GM19351 (cell line): ENCODE data around the gene RAD51C.
A peak's percentile ranks its signal among the peaks of the same experiment; 100 is the strongest.
"Not testable (repeated sequence)": the region's sequence is repeated elsewhere in the genome, so short reads cannot be mapped to it uniquely, and the experiment has no call there.

Source experiments
- ATAC-seq: cut with Tn5 transposase; IDR thresholded peaks from one replicate; pipeline ENCODE4 v1.9.1; 2021; ENCODE audit warnings: mild to moderate bottlenecking, moderate library complexity; ENCODE audit not compliant: unreplicated experiment

RAD51C gene

DNA sequence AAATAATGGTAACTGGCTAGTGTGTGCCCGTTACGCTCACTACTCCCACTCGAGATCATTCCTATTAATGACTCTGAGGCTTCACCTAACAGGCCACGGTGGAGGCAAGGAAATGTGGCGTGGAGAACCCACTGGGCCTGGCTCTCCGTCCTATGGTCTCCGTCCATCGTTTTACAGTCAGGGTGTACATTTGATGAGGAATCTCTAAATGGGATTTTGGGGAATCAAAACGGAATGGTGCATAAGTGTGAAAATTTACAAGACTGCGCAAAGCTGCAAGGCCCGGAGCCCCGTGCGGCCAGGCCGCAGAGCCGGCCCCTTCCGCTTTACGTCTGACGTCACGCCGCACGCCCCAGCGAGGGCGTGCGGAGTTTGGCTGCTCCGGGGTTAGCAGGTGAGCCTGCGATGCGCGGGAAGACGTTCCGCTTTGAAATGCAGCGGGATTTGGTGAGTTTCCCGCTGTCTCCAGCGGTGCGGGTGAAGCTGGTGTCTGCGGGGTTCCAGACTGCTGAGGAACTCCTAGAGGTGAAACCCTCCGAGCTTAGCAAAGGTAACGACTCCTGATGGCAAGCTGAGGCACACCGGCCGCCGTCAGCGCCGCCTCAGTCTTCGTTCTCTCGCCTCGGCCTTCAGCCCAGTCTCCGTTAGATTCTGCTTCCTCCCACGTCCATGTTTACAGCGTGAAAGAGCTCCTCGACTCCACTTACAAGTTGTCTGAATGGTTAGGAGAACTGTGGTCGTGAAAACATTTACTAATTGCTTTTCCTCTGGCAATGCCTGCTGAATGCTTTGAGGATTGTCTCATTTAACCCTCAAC, at the start of gene RAD51C:
RAD51C (plus strand) TSS at position 364 of the 817 bp plus-strand sequence; CDS start at position 406, 42 bp downstream.
- peak; percentile 99 for ATAC-seq

DNA sequence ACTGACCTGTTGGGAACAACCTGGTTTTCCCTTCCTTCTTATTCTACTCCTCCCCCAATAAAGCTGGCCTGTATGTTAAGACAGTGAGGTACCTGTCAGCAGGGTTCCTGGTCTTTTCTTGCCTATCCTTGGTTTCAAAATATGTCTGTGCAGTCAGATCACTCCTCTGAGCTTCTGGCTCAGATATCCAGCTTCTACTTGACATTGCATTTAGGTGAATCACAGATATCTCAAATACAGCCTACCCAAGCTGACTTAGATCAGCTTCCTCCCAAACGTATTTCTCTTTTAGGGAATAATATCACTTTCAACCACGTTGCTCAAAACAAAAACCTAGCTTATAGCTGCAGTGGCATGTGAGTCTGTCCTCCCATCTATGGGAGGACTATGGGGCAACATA, 49.3 kb upstream of the RAD51C start:
- no peak for ATAC-seq

DNA sequence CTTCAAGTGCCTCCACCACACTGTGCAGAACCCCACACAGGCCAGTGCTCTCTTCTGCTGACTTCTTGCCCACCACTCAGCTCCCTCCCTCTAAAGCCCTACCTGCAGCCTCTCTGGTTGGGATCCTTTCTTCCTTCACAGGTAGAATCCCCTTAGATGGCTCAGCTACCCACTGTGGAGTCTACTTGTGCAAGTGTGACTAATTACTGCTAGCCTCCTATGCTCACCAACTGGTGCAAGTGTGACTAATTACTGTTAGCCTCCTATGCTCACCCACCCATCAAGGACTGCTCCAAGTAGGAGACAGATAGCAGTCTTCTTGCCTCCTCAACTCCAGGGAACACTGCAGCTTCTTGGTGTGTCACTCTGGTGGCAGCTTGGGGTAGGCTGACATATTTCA, 44.2 kb upstream of the RAD51C start:
- no peak for ATAC-seq

DNA sequence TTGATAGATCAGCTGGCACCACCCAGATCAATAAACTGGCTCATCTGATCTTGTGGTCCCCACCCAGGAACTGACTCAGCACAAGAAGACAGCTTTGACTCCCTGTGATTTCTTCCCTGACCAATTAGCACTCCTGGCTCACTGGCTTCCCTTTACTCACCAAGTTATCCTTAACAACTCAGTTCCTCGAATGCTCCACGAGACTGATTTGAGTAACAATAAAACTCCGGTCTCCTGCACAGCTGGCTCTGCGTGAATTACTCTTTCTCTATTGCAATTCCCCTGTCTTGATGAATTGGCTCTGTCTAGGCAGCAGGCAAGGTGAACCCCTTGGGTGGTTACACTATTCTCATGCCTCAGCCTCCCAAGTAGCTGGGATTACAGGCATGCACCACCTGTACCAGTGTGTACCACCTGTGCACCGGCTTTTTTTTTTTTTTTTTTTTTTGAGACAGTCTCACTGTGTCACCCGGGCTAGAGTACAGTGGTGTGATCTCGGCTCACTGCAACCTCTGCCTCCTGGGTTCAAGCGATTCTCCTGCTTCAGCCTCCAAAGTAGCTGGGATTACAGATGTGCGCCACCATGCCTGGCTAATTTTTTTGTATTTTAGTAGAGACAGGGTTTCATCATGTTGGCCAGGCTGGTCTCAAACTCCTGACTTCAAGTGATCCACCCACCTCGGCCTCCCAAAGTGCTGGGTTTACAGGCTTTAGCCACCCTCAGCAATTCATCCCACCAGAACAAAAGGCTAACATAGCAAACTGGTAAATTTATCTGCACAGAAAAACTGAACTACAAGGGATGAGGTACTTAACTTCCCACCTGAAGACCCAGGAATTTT, 34.2 kb upstream of the RAD51C start:
- not testable (repeated sequence) for ATAC-seq

DNA sequence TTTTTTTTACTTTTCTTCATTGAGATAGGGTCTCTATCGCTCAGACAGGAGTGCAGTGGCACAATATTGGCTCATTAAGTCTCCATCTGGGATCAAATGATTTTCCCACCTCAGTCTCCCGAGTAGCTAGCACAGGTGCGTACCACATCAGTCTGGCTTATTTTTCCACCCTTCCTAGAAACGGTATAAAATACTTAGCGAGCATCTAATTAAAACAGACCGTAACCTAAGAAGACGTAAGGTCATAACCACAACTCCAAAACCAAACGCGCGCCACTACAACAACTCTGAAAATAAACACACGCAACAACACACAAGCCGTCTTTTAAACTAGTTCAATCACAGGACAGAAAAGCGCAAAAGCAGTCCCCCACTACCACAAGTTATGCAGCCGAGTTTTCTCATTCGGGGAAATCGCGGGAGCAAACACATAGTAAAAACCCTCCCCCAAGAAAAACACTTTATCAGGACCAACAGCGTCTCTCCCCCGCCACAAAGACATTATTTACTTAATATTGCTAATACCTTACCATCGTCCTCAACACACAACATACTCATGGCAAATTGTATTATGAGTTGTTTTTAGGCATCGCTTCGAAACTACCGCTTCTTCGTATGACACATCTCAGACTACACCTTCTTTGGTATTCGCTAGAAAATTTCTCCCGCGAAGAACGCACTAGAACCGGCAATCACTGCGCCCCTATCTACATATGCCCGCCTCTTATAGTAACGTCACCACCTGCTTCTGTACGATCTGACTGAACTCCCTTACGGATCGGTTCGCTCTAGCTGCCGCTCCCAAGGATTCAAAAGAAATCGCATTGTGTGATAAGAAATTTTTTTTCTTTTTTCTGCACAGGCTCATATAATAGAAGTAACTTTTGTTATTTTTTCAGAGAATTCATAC, 33.3 kb upstream of the RAD51C start:
- peak; percentile 84 for ATAC-seq

DNA sequence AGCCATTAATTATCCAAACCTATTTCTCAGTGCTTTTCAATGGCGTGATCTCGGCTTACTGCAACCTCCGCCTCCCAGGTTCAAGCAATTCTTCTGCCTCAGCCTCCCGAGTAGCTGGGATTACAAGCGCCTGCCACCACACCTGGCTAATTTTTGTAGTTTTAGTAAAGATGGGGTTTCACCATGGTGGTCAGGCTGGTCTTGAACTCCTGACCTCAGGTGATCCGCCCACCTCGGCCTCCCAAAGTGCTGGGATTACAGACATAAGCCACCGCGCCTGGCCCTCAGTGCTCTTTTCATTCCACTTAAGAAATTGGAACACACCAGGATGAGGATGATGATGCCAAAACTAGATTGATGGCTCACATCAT, 32.7 kb upstream of the RAD51C start:
- not testable (repeated sequence) for ATAC-seq

DNA sequence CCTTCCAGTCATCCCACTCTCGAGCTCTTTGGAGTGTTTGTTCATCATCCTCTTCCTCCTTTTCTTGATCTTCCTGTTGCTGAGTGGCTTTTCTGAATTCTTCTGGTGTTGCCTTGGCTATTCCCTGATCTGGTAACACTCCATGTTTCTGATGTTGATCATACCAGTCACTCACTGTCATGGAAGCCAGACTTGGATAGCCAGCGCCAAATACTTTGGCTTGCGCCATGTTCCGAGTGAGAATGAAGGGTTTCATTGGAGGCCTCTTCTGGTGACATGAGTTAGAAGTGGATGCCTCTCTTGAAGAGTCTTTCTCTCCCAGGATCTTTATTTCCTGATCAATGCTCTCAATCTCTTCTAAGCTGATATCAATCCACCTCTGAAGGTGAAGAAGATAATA, 31.8 kb upstream of the RAD51C start:
- ATAC-seq, result no peak

DNA sequence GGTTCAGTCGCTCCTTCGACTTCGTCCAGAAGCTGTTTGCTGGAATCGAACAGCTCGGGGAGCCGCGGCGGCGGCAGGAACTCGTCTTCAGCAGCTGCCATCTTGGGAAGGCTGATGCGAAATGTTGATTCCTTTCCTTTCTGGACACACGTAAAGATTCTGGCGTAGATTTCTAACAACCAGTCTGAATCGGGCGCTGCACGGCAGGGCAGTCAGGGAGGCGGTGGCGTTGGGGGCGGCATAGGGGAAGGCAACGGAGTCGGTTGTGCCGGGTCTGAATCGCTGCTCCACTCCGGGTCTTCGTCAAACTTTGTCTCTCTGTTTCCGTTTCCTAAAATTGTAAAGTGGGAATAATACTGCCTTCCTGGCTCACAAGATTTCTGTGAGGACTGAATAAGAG, 30.9 kb upstream of the RAD51C start:
- ATAC-seq, result no peak

DNA sequence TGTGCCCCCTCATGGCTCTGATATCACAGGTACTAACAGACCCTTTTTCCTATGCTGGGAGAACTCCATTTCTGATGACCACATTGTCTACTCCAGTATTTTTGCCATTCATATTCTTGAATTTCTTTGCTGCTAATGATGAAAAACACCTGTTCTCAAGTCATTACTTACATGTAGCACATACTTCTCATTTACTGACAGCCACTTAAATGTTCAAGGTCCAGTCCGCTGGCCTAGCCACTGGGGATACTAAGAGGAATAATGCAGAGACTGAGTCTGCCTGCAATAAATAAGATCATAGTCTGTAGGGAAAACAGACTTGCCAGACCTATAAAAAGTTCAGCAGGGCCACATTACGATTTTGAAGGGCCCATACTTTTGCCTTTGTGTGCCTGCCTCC, 28.1 kb upstream of the RAD51C start:
- no peak for ATAC-seq

DNA sequence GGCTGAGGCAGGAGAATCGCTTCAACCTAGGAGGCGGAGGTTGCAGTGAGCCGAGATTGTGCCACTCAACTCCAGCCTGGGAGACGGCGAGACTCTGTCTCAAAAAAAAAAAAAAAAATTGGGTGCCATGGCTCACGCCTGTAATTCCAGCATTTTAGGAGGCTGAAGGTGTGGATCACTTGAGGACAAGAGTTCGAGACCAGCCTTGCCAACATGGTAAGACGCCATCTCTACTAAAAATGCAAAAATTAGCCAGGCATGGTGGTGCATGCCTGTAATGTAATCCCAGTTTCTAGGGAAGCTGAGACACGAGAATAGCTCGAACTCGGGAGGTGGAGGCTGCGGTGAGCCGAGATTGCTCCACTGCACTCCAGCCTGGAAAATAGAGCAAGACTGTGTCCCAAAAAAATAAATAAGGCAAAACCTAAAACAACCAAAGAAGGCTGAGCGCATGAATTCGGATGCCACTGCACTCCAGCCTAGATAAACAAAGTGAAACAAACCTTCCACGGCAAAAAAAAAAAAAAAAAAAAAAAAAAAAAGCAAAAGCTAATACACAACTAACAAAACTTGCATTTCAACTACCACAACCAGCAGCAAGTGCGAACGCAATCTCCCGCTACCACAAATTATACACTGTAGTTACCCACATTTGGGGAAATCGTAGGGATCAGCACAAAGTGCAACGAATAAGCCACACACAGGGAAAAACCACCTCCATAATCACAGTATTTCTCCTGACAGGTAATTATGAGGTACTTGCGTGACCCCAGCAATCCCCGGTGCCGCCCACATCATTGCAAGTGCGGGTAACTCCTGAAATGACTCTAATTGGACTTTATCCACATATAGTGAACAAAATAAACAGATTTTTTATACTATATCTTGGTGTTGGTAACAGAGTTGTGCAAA, 26.2 kb upstream of the RAD51C start:
- ATAC-seq, result no peak

DNA sequence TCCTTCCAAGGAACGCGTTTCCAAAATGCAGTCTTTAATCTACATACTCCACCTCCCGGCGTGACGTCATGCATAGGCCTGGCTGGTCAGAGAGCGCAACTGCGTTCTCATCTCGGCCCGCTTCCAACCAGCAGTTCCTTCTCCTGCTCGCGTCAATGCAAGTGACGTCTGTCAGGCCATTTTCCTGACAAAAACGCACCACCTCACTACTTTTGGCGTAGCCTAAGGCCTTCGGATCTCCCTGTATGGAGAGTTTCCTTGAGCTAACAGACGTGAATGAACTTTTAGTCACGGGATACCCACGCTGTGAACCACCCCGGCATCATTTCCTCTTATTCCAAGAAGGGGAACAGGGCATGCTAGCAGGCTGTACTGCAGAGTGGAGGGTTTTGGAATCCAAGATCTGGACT, 25.5 kb upstream of the RAD51C start:
- no peak for ATAC-seq

DNA sequence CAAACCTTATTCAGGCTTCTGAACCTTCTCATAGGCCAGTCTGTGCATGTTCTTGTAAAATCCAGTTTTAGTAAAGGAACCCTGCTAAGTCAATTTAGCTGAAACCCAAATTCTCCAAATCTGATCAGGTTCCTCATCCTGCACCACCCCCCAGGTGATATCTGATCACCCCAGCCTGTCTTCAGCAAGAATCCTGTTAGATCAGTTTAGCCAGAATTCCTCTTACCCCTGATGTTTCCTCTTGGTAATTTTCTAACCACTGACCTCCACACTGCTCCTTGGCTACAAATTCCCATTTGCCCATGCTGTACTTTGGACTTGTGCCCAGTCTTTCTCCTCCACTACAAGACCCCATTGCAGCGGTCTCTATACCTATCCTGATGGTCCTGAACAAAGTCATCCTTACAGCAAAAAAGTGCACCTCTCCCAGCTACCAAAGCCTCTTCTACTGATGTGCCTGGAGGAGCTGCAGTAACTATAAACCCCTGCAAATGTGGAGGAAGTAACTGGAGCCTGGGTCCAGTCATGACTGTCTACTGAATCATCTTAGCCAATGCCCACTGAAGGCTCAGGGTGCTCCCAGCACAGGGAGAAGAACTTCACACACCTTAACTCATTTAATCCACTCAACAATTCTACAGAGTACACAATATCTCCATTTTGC, 24.3 kb upstream of the RAD51C start:
- no peak for ATAC-seq

DNA sequence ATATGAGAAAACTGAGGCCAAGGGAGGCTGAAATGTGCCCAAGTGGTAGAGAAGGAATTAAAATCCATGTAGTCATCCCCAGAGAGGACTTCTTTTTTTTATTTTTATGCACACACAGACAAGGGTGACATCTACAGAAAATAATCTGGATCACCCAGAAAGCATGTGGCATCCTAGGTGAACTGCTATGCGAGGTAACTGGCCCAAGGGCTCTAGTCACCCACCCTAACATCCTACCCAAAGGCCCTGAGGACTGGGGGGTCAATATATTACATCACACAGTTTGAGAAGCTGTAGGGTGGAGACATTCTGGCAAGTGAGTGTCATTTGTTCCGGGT, 23.8 kb upstream of the RAD51C start:
- ATAC-seq, result no peak

DNA sequence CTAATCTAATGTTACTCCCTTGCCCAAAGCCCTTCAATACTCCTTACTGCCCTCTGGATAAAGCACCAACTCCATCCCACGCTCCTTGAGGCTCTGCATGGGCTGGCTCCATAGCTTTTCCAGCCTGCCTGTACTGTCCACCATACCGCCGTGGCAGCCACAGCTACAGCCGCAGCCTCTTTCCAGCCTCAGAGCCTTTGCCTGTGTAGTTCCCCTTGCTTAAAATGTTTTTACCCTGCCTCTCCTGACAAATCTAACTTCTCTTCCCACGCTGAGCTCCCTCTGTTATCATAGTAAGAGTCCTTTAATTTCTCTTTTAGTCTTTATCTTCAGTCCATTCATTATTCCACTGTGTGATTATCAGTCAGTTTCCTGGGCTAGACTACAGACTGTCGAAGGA, 22.5 kb upstream of the RAD51C start:
- ATAC-seq, result no peak

DNA sequence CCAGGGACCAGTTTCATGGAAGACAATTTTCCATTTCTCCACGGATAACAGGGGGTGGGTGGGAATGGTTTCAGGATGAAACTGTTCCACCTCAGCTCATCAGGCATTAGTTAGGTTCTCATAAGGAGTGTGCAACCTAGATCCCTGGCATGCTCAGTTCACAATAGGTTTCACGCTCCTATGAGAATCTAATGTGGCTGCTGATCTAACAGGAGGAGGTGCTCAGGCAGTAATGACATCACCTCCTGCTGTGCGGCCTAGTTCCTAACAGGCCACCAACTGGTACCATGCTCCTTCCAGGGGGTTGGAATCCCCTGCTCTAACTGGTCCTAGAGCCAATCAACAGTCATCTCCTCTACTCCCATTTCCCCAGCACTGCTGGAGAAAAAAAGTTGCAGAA, 20.4 kb upstream of the RAD51C start:
- ATAC-seq, result no peak

DNA sequence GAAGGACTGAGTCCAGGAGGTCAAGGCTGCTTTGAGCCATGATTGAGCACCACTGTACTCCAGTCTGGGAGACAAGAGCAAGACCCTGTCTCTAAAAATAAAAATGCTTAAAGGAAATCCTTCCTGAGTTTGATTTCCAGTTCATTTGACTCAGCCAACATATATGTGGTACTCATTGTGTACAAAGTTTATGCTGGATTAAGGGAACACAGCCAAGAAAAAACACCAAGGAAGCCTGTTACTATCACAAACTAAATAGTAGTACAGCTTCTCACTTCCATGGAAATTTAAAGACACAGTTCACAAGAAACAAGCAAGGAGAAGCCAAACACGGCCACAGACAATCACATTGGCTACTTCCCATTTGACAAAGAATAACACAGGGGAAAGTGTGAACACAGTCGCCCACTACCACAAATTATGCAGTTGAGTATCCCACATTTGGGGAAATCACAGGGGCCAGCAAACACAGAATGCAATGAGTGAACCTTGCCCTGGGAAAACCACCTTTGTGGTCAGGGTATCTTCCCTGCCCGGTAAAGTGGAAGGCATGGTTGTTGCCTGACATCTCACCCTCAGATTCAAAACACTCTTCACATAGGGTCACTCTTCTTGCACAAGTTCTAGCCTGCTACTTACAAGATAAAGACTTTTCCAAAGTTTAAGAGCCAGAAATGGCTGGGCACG, 15.1 kb upstream of the RAD51C start:
- no peak for ATAC-seq

DNA sequence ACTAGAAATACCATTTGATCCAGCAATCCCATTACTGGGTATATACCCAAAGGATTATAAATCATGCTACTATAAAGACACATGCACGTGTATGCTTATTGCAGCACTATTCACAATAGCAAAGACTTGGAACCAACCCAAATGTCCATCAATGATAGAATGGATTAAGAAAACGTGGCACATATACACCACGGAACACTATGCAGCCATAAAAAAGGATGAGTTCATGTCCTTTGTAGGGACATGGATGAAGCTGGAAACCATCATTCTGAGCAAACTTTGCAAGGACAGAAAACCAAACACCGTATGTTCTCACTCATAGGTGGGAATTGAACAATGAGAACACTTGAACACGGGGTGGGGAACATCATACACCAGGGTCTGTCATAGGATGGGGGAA, 14.1 kb upstream of the RAD51C start:
- not testable (repeated sequence) for ATAC-seq

DNA sequence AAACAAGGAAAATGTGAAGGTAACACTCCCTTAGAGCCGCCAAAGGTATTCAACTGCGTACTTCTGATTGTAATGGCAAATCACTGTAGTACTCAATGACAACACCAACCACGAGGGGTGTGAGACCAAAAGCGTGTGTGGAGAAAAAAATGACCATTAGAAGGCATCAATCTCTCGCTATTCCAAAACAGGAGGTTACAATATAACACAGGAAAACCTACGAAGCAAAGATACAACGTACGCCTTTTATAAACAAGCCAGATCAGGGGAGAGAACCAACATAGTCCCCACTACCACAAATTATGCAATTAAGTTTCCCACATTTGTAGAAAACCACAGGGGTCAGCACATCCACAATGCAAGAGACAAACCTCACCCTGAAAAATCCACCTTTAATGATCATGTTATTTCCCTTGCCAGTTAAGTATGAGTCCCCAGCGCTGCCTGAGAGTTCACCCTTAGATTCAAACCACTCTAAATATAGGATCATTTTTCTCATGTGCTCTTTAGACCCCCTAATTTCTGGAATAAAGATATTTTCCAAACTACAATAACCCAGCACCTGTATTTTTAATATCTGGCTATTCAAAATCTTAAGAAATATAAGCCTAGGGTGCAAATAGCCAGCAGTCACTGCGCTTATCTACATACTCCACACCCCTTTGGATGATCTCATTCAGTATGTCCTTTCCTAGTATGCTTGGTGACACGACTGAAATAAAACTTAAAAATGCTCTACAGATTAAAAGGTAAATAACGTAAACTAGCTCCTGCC, 13.0 kb upstream of the RAD51C start:
- no peak for ATAC-seq
